ENCODE data around the gene OR52B6.
"Not testable (repeated sequence)": the region's sequence is repeated elsewhere in the genome, so short reads cannot be mapped to it uniquely, and the experiment has no call there.

The OR52B6 gene

GRCh38 chr11:5577101-5577500, 3.6 kb upstream of the OR52B6 start:
- Mint-ChIP-seq H3K9me3 (no peaks in the 10 kb centered on the region), H3K27me3 (no peaks in the 10 kb centered on the region), H3K4me3 (no peak overlapping the region), H3K36me3 (no peaks in the 10 kb centered on the region), H3K4me1 (no peaks in the 10 kb centered on the region), H3K27ac (no peak overlapping the region)
- ATAC-seq: no peak

DNA sequence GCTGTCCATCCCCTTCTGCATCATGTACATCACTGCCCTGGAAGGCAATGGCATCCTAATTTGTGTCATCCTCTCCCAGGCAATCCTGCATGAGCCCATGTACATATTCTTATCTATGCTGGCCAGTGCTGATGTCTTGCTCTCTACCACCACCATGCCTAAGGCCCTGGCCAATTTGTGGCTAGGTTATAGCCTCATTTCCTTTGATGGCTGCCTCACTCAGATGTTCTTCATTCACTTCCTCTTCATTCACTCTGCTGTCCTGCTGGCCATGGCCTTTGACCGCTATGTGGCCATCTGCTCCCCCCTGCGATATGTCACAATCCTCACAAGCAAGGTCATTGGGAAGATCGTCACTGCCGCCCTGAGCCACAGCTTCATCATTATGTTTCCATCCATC, 337 bp downstream of the OR52B6 start:
- Mint-ChIP-seq H3K27me3 (no peaks in the 10 kb centered on the region), H3K9me3 (peaks cover 3% of the 10 kb centered on the region), H3K27ac (no peak overlapping the region), H3K36me3 (peaks cover 6% of the 10 kb centered on the region), H3K4me3 (no peak overlapping the region), H3K4me1 (no peaks in the 10 kb centered on the region)
- ATAC-seq: peak; percentile 16

GRCh38 chr11:5584458-5584857, 3.8 kb downstream of the OR52B6 start:
- H3K36me3 Mint-ChIP-seq, H3K4me3 Mint-ChIP-seq, ATAC-seq, H3K9me3 Mint-ChIP-seq, H3K4me1 Mint-ChIP-seq, H3K27ac Mint-ChIP-seq, H3K27me3 Mint-ChIP-seq: not testable (repeated sequence)

DNA sequence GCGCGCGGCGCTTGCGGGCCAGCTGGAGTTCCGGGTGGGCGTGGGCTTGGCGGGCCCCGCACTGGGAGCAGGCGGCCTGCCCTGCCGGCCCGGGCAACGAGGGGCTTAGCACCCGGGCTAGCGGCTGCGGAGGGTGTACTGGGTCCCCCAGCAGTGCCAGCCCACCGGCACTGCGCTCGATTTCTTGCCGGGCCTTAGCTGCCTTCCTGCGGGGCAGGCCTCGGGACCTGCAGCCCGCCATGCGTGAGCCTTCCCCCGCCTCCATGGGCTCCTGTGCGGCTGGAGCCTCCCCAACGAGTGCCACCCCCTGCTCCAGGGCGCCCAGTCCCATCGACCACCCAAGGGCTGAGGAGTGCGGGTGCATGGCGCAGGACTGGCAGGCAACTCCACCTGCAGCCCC, 9.2 kb downstream of the OR52B6 start:
- ATAC-seq, H3K4me3 Mint-ChIP-seq, H3K27ac Mint-ChIP-seq, H3K9me3 Mint-ChIP-seq, H3K27me3 Mint-ChIP-seq, H3K4me1 Mint-ChIP-seq, H3K36me3 Mint-ChIP-seq: not testable (repeated sequence)

DNA sequence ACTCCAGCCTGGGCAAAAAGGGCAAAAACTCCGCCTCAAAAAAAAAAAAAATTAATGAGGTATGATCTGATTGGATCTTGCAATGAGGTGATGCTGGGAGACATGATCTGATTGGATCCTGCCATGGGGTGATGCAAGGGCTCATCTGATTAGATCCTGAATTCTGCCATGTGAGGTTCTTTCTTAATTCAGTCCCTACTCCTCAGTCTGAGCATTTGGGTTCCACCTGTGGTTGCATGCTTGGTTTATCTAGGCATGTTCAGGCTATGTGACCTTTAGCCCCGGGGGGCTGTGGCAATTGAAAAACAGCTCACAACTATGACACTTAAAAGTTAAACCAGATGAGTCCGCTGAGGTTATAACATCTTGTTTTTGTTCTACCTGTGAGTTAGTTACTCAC, 10.9 kb downstream of the OR52B6 start:
- Mint-ChIP-seq H3K4me3 (no peak overlapping the region), H3K4me1 (peaks cover 2% of the 10 kb centered on the region), H3K36me3 (peaks cover 6% of the 10 kb centered on the region), H3K9me3 (no peaks in the 10 kb centered on the region), H3K27me3 (no peaks in the 10 kb centered on the region), H3K27ac (peak overlapping the region; percentile 42)
- peak; percentile 24 for ATAC-seq

GRCh38 chr11:5592615-5593014, 11.9 kb downstream of the OR52B6 start:
- no peak for ATAC-seq
- Mint-ChIP-seq H3K4me1 (peaks cover 6% of the 10 kb centered on the region), H3K9me3 (no peaks in the 10 kb centered on the region), H3K4me3 (no peak overlapping the region), H3K36me3 (peaks cover 6% of the 10 kb centered on the region), H3K27ac (no peak overlapping the region), H3K27me3 (no peaks in the 10 kb centered on the region)

- H3K4me1 Mint-ChIP-seq: peaks cover 6% of the 10 kb centered on the region
- no peaks in the 10 kb centered on the region for H3K9me3 Mint-ChIP-seq
- no peak for ATAC-seq
- no peaks in the 10 kb centered on the region for H3K27me3 Mint-ChIP-seq
- peaks cover 6% of the 10 kb centered on the region for H3K36me3 Mint-ChIP-seq
- H3K27ac Mint-ChIP-seq: no peak overlapping the region
- no peak overlapping the region for H3K4me3 Mint-ChIP-seq
These were observed 12.5 kb downstream of the OR52B6 start for GRCh38 chr11:5593146-5593545.

DNA sequence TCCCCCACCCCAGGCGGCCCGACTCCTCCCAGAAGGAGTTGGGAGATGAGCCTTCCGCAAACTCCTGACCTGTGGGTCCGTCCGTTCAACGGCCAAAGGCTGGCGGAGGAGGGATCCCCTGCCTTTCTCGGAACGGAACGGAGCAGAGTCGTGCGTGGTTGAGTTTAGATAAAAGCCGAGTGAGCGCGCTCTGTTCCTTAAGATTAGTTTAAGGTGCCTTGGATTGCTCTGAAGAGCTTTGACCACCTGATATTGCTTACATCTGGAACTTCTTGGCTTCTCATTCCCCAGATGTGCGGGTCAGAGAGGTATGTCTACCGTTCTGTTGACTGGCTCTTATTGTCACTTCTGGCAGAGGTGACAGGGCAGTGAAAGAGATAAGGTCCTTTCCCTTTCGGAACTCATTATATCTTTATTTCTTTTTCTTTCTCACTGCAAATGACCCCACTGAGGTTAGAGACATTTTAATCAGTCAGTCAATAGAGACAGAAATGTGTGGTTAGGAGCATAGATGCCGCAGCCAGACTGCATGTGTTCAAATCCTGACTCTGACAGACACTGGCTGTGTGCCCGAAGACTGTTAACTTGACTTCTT, 16.0 kb downstream of the OR52B6 start, which contains the start of gene TRIM6:
Gene TRIM6, plus strand, starts transcription at position 31 of the 595 bp plus-strand sequence. Its CDS starts 261 bp downstream, at position 292.
- peaks cover 6% of the 10 kb centered on the region for H3K4me1 Mint-ChIP-seq
- H3K27me3 Mint-ChIP-seq: no peaks in the 10 kb centered on the region
- H3K9me3 Mint-ChIP-seq: no peaks in the 10 kb centered on the region
- peak within 1 kb of the TSS; percentile 18 for H3K27ac Mint-ChIP-seq
- no peaks in the 10 kb centered on the region for H3K36me3 Mint-ChIP-seq
- no peak for ATAC-seq
- H3K4me3 Mint-ChIP-seq: peak within 1 kb of the TSS; percentile 80

DNA sequence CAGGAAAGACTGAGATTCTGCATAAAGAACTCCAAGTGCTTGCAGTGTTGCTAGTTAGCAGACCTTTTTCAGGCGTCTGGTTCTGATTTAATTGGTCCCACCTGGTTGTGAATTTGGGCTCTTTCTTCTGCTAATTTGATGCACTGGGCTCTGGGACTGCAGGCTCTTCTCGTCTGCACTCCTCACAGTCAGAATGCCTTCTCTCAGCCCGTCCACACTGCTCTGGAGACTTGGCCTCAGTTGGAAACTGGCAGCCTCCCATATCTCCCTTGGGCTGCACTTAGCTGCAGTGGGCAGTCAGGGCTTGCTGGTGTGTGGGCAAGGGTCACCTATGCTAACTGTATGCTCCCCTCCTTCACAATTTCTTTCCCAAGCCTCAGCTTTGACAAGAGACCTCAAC, 17.3 kb downstream of the OR52B6 start:
- H3K4me3 Mint-ChIP-seq: no peak overlapping the region
- ATAC-seq: no peak
- H3K27ac Mint-ChIP-seq: no peak overlapping the region
- H3K27me3 Mint-ChIP-seq: no peaks in the 10 kb centered on the region
- H3K9me3 Mint-ChIP-seq: no peaks in the 10 kb centered on the region
- peaks cover 6% of the 10 kb centered on the region for H3K4me1 Mint-ChIP-seq
- no peaks in the 10 kb centered on the region for H3K36me3 Mint-ChIP-seq

GRCh38 chr11:5600374-5600851, 19.7 kb downstream of the OR52B6 start:
- H3K36me3 Mint-ChIP-seq: no peaks in the 10 kb centered on the region
- H3K27me3 Mint-ChIP-seq: no peaks in the 10 kb centered on the region
- no peak overlapping the region for H3K27ac Mint-ChIP-seq
- no peak overlapping the region for H3K4me3 Mint-ChIP-seq
- peaks cover 6% of the 10 kb centered on the region for H3K4me1 Mint-ChIP-seq
- ATAC-seq: peak; percentile 87
- H3K9me3 Mint-ChIP-seq: no peaks in the 10 kb centered on the region

DNA sequence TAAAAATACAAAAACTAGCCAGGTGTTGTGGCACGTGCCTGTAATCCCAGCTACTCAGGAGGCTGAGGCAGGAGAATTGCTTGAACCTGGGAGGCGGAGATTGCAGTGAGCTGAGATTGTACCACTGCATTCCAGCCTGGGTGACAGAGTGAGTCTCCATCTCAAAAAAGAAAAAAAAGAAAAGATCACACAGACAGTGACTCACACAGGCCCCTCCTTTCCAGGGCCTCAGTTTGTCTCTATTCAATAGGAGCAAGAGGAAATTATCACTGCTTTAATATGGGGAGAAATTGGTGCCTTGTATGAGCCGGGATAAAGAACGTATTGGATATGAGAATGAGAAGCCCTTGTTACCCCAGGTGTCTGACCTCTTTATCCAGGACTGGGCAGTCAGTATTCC, 22.1 kb downstream of the OR52B6 start:
- H3K27ac Mint-ChIP-seq, ATAC-seq, H3K4me3 Mint-ChIP-seq, H3K4me1 Mint-ChIP-seq, H3K36me3 Mint-ChIP-seq, H3K27me3 Mint-ChIP-seq, H3K9me3 Mint-ChIP-seq: not testable (repeated sequence)

GRCh38 chr11:5603326-5603725, 22.6 kb downstream of the OR52B6 start:
- no peak for ATAC-seq
- H3K4me3 Mint-ChIP-seq: no peak overlapping the region
- no peaks in the 10 kb centered on the region for H3K9me3 Mint-ChIP-seq
- H3K36me3 Mint-ChIP-seq: no peaks in the 10 kb centered on the region
- no peaks in the 10 kb centered on the region for H3K4me1 Mint-ChIP-seq
- no peak overlapping the region for H3K27ac Mint-ChIP-seq
- no peaks in the 10 kb centered on the region for H3K27me3 Mint-ChIP-seq

DNA sequence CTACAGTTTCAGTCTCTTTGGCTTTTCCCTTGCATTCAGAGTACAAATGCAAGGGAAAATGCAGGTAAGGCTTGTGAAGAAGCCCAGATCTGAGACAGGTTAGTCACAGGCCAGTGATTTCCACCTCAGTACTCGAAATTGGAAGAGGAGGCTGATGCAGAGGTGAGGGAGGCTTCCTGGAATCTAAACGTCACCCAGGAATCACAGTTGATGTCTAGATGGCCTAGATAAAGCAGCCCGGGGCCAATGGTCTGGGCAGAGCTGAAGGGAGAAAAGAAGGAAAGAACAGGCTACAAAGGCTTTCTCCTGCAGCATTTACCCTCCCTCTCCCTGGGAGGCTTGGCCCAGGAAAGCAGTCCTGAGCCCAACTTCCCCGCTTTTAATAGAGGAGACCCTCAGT, 24.2 kb downstream of the OR52B6 start:
- Mint-ChIP-seq H3K27me3 (no peaks in the 10 kb centered on the region), H3K36me3 (no peaks in the 10 kb centered on the region), H3K4me3 (no peak overlapping the region), H3K9me3 (no peaks in the 10 kb centered on the region), H3K27ac (no peak overlapping the region), H3K4me1 (no peaks in the 10 kb centered on the region)
- no peak for ATAC-seq

DNA sequence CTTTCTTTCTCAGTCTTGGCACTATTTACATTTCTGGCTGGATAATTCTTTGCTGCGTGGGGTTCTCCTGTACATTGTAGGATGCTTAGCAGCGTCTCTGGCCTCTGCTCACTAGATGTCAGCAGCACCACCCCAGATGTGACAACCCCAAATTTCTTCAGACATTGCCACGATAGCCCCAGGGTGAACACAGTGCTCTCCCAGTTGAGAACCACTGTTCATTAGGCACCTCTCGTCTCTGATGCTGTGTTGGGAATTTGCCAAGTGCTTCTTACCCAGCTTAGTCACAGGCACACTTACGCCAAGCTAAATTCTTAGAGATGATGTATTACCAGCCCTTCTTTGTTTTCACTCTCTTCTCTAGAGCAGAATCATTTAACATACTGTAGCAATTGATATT, 25.2 kb downstream of the OR52B6 start:
- H3K27me3 Mint-ChIP-seq: no peaks in the 10 kb centered on the region
- no peak overlapping the region for H3K27ac Mint-ChIP-seq
- H3K4me1 Mint-ChIP-seq: peaks cover 4% of the 10 kb centered on the region
- H3K4me3 Mint-ChIP-seq: no peak overlapping the region
- ATAC-seq: no peak
- no peaks in the 10 kb centered on the region for H3K36me3 Mint-ChIP-seq
- H3K9me3 Mint-ChIP-seq: no peaks in the 10 kb centered on the region

DNA sequence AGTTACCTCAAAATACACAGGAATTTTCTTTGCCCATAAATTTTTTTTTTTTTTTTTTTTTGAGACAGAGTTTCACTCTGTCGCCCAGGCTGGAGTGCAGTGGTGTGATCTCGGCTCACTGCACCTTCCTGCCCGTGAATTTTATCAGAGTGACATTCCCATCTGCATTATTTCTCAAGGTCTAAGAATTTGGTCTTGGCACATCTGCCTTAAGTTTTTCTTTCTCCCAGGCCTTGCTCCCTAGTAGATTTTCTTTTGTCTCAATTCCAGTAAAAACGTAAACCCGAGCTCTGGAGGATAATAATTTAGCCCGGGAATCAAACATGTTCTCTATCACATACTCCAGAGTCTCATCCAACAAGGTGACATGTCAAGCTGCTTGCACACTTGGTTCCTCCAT, 28.1 kb downstream of the OR52B6 start:
- Mint-ChIP-seq H3K27me3 (no peaks in the 10 kb centered on the region), H3K36me3 (no peaks in the 10 kb centered on the region), H3K4me1 (peaks cover 10% of the 10 kb centered on the region), H3K9me3 (no peaks in the 10 kb centered on the region), H3K4me3 (no peak overlapping the region), H3K27ac (no peak overlapping the region)
- ATAC-seq: no peak

- Mint-ChIP-seq H3K4me1 (peaks cover 10% of the 10 kb centered on the region), H3K36me3 (no peaks in the 10 kb centered on the region), H3K4me3 (no peak overlapping the region), H3K27ac (no peak overlapping the region), H3K9me3 (no peaks in the 10 kb centered on the region), H3K27me3 (no peaks in the 10 kb centered on the region)
- no peak for ATAC-seq
These were observed 29.8 kb downstream of the OR52B6 start for GRCh38 chr11:5610446-5610845.

DNA sequence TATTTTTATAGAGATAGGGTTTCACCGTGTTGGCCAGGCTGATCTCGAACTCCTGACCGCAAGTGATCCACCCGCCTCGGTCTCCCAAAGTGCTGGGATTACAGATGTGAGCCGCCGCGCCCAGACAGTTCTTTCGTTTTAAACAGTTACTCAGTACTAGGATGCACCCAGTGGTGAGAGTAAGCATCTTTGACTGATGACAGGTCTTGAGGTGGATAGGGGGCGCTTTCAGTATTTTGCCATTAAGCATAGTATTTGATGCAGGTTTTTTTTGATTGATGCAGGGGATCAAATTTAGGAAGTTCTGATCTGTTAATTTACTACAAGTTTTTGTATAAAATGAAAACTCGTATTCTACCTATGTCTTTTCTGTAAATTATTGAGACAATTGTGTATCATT, 30.9 kb downstream of the OR52B6 start:
- Mint-ChIP-seq H3K9me3 (no peaks in the 10 kb centered on the region), H3K27ac (no peak overlapping the region), H3K36me3 (no peaks in the 10 kb centered on the region), H3K4me3 (no peak overlapping the region), H3K27me3 (no peaks in the 10 kb centered on the region), H3K4me1 (peaks cover 10% of the 10 kb centered on the region)
- ATAC-seq: no peak
